Pancreas (tissue), 10 donors: ENCODE data around the gene ARSB. TPM values are rescaled to one million over a fixed set of nuclear protein-coding genes. Genes with fewer than 3 reads are reported as not detected.

Source experiments
- ATAC-seq, 4 donors: fragments of 200-7000 bp; cut with Tn5 transposase; one replicate each; pipeline versions ENCODE4 v1.8.0 to v1.9.1; 2020; ENCODE audit warnings: mild to moderate bottlenecking in 4 of 4, moderate library complexity in 4 of 4
- DNase-seq, 6 donors: peaks; one replicate each; pipeline ENCODE4 v3.0.0-alpha.2; 2020
- FAIRE-seq: peaks from 2 replicates; lab custom pipeline; 2012; peaks lifted over from hg19 to GRCh38; lab: Jason Lieb, UNC
- H3K27ac ChIP-seq, 4 donors: fragments of 200-600 bp; sonication (generic); 1 replicate in 3 of 4; 2 replicates in 1 of 4; pipeline versions ENCODE4 v1.5.0 to v1.8.0; 2020
- H3K27me3 ChIP-seq, 4 donors: fragments of 200-600 bp; one replicate each; pipeline ENCODE4 v1.8.0; 2021
- H3K36me3 ChIP-seq, 3 donors: fragments of 200-600 bp; sonication (generic) in 1 of 3; one replicate each; pipeline versions ENCODE4 v1.5.0 to v1.8.0; 2020 to 2021
- H3K4me1 ChIP-seq, 3 donors: fragments of 200-600 bp; one replicate each; pipeline ENCODE4 v1.8.0; 2021
- H3K4me3 ChIP-seq, 4 donors: fragments of 200-600 bp; sonication (generic) in 2 of 4; one replicate each; pipeline versions ENCODE4 v1.5.0 to v1.8.0; 2020 to 2021
- H3K9me3 ChIP-seq, 4 donors: fragments of 200-600 bp; one replicate each; pipeline ENCODE4 v1.8.0; 2021
- WGBS, 2 donors: extraction: QIAGEN DNeasy Blood & Tissue Kit; methylation state at CpG; one replicate each; pipeline ENCODE4 v1.1.7; 2013; 5-methylcytosine and 5-hydroxymethylcytosine counted together
- intact Hi-C, 3 donors: fragments of 100-400 bp; cut with DNase I; formaldehyde crosslinking; loops; one replicate each; pipeline versions ENCODE4 v1.11.1 to v1.14.2; 2022
- polyA plus RNA-seq, 2 donors: library from polyadenylated mRNA; stranded (reverse); fragments of 200-250 nt; gene quantifications; one replicate each; pipeline ENCODE4 v1.2.3, GENCODE V29; 2013
- total RNA-seq, 6 donors: library from RNA; stranded (reverse); fragmentation: NEBNext Ultra II Directional in 4 of 6; extraction: Animal tissue kit (Norgen Biotek cat#: 25700) in 4 of 6; gene quantifications; one replicate each; pipeline versions ENCODE4 v1.2.1 to v1.2.4, GENCODE V29; 2021 to 2023
- TF ChIP-seq, protein P1 (sequence below), 4 donors: fragments of 200-600 bp; sonication (generic) in 3 of 4; IDR thresholded peaks; one replicate each; pipeline versions ENCODE4 v1.5.0 to v1.8.0; 2021; ENCODE audit warnings: antibody characterized with exemption in 4 of 4
- donor health status: healthy with polysubstance abuse.
- donor health status: DM: no; HTN: no; CAD: no; lungs with moderate emphysema.
- donor health status: DM: no; HTN: no; CAD: no.
- donor health status: control.
- donor health status: control.
- donor health status: Bipolar disorder and iron deficiency.
- donor health status: DM: yes; HTN: yes; CAD: no.
- donor health status: DM: no; HTN: no; CAD: no.
- donor health status: DM: no; HTN: no; CAD: no.
- donor health status: DM: yes; HTN: yes; CAD: no.

Gene ARSB
- total and polyA plus RNA-seq, 8 donors: 1.6 to 11.5 (median 5.8) TPM

DNA sequence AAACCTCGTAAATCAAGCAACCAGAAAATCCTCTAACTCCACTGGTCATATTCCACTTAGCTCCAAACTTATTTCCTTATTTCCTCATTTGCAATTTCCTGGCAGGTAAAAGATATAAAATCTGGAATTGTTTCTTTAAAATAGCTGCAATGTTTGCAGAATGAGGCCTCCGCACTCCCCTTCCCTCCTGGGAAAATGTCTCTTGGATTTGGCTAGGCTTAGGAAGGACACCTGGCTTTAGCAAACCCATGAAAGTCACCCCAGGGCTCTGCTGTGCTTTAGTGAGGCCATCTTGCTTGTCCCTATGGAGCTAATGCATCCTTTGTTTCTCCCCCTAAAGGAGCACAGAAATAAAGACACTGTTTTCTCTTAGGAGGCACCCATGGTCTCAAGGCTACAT, 10.5 kb downstream of the ARSB start:
- ATAC-seq (peak in 1 of 4 donors; percentile 49), DNase-seq (no peak), FAIRE-seq (no peak)
- no peaks in the 10 kb centered on the region for H3K27me3 ChIP-seq
- H3K36me3 ChIP-seq: no peaks in the 10 kb centered on the region
- TF ChIP-seq, protein P1, sequence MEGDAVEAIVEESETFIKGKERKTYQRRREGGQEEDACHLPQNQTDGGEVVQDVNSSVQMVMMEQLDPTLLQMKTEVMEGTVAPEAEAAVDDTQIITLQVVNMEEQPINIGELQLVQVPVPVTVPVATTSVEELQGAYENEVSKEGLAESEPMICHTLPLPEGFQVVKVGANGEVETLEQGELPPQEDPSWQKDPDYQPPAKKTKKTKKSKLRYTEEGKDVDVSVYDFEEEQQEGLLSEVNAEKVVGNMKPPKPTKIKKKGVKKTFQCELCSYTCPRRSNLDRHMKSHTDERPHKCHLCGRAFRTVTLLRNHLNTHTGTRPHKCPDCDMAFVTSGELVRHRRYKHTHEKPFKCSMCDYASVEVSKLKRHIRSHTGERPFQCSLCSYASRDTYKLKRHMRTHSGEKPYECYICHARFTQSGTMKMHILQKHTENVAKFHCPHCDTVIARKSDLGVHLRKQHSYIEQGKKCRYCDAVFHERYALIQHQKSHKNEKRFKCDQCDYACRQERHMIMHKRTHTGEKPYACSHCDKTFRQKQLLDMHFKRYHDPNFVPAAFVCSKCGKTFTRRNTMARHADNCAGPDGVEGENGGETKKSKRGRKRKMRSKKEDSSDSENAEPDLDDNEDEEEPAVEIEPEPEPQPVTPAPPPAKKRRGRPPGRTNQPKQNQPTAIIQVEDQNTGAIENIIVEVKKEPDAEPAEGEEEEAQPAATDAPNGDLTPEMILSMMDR (IDR thresholded peaks at IDR 0.05): no peak
- 37 to 44% methylated on average over 2 of the region's 2 CpGs for WGBS, 2 donors
- H3K4me3 ChIP-seq: no peak overlapping the region
- intact Hi-C loops: no loop called here
- H3K9me3 ChIP-seq: no peaks in the 10 kb centered on the region
- H3K27ac ChIP-seq: no peak overlapping the region
- peaks cover 5 to 24% (median 8%) of the 10 kb centered on the region in 3 donors for H3K4me1 ChIP-seq

DNA sequence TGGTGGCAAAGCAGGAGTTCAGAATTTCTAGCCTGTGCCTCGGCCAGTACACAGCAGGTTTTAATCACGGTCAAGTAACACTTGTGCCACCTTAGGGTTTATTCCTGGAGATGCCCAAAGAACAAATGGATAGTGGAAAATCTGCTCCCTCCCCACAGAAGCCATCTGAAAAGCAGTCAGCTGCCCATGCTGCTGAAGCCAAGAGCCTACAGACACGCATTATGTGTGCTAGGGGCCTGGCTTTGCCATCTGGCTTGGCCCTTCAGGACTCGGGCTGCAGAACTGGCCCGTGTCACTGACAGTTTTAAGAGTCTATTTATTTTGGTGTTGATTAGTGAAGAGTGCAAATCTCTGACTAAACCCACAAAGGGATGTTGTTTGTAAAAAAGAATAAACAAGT, 11.1 kb downstream of the ARSB start:
- no peak for DNase-seq
- intact Hi-C loops: no loop called here
- Histone ChIP-seq H3K9me3 (no peaks in the 10 kb centered on the region), H3K36me3 (no peaks in the 10 kb centered on the region), H3K4me1 (peaks cover 5 to 24% (median 8%) of the 10 kb centered on the region in 3 donors), H3K27ac (no peak overlapping the region), H3K4me3 (no peak overlapping the region), H3K27me3 (no peaks in the 10 kb centered on the region)
- FAIRE-seq: no peak
- 56 to 58% methylated on average over 5 of the region's 5 CpGs for WGBS, 2 donors
- TF ChIP-seq, protein P1 (IDR thresholded peaks at IDR 0.05): no peak
- ATAC-seq: peak in 2 of 4 donors; percentile 44 to 60

DNA sequence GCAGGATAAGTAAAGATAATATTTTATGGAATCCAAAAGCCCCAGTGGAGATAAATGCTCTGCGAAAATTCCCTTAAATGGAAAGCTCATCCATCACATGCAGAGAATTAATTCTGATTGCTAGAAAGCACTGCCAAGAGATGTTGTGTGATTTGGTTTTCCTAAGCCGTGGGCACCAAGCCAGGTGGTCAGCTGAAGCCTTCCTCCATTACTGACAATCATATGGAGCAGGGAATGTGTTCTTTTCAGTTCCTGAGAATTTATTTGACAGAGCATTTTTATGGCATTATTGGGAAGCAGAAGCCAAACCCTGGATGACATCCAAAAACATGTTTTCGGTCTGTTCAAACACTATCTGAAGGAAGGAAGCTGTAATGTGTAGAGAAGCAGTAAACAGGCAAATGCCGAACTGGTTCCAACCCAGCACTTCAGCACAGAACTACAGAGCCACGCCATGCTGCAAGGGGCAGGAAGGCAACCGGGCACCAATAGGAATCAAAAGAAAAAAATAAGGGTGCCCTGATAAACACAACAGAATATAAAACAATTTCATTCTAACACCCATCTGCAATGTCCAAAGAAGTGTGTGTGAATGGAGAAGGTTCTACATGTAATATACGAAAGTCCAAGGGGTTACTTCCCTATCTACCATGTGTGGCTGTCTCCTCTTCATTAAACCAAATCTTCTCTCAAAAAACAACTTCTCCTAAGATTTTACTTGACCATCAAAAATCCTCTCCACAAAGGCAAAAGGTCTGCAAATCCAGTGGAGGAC, 12.3 kb downstream of the ARSB start:
- WGBS, 2 donors: 25 to 29% methylated on average over 7 of the region's 7 CpGs
- ATAC-seq: peak; percentile 43 to 78 (median 74)
- Histone ChIP-seq H3K27ac (peak overlapping the region in 2 of 4 donors; percentile 14 to 15), H3K4me1 (peaks cover 5 to 24% (median 8%) of the 10 kb centered on the region in 3 donors), H3K9me3 (no peaks in the 10 kb centered on the region), H3K4me3 (no peak overlapping the region), H3K36me3 (no peaks in the 10 kb centered on the region), H3K27me3 (no peaks in the 10 kb centered on the region)
- TF ChIP-seq, protein P1 (IDR thresholded peaks at IDR 0.05): no peak
- peak in 2 of 6 donors; percentile 29 to 49 for DNase-seq
- FAIRE-seq: no peak
- intact Hi-C loops: no loop called here

DNA sequence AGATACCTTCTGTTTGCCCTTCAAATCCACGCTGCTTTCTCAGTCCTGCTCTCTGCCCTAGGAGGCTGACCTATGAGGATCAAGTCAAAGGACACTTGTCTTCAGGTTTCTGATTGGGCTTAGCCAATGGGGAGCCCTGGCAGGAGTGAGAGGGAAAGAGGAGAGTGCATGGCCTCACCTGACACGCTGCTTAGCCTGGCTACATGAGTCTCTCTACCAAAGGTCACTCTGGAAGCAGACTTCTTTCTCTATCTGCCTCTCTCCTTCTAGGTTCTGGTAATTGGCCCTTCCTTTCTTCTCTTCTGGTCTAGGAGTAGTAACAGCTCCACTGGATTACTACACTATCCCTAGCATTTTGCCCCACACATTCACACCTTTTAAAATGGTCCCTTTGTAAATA, 13.1 kb downstream of the ARSB start:
- H3K4me3 ChIP-seq: no peak overlapping the region
- peaks cover 5 to 24% (median 8%) of the 10 kb centered on the region in 3 donors for H3K4me1 ChIP-seq
- DNase-seq (no peak), ATAC-seq (peak in 3 of 4 donors; percentile 4 to 19 (median 9)), FAIRE-seq (no peak)
- H3K27me3 ChIP-seq: no peaks in the 10 kb centered on the region
- H3K27ac ChIP-seq: no peak overlapping the region
- WGBS, 2 donors: 51 to 58% methylated on average over 2 of the region's 2 CpGs
- TF ChIP-seq, protein P1 (IDR thresholded peaks at IDR 0.05): no peak
- intact Hi-C loops: no loop called here
- no peaks in the 10 kb centered on the region for H3K36me3 ChIP-seq
- H3K9me3 ChIP-seq: no peaks in the 10 kb centered on the region

GRCh38 chr5:78968781-78969180, 16.3 kb downstream of the ARSB start:
- Histone ChIP-seq H3K4me3 (no peak overlapping the region), H3K27ac (no peak overlapping the region), H3K27me3 (no peaks in the 10 kb centered on the region), H3K4me1 (peaks cover 0 to 20% (median 0%) of the 10 kb centered on the region in 3 donors), H3K36me3 (no peaks in the 10 kb centered on the region), H3K9me3 (no peaks in the 10 kb centered on the region)
- DNase-seq (no peak), ATAC-seq (no peak), FAIRE-seq (no peak)
- TF ChIP-seq, protein P1 (IDR thresholded peaks at IDR 0.05): no peak
- 90 to 94% methylated on average over 5 of the region's 5 CpGs for WGBS, 2 donors
- intact Hi-C loops: no loop called here
